Duodenal mucosa (tissue), 2 donors: ENCODE results near the gene ITPRIPL1.

Experiments used
- H3K27ac ChIP-seq: one replicate; pipeline ENCODE4 v1.7.0; 2013; ENCODE audit warnings: low read depth, low read length
- H3K27me3 ChIP-seq, 2 donors: one replicate each; pipeline ENCODE4 v1.7.0; 2013; ENCODE audit warnings: low read length in 2 of 2, control low read depth in 1 of 2; ENCODE audit not compliant: insufficient read depth in 2 of 2, control insufficient read depth in 1 of 2
- H3K36me3 ChIP-seq, 2 donors: one replicate each; pipeline ENCODE4 v1.7.0; 2013; ENCODE audit warnings: low read length in 2 of 2, control low read depth in 1 of 2; ENCODE audit not compliant: insufficient read depth in 2 of 2, control insufficient read depth in 1 of 2
- H3K4me1 ChIP-seq, 2 donors: one replicate each; pipeline ENCODE4 v1.7.0; 2013; ENCODE audit warnings: low read length in 2 of 2, control low read depth in 1 of 2; ENCODE audit not compliant: insufficient read depth in 2 of 2, control insufficient read depth in 1 of 2
- H3K4me3 ChIP-seq, 2 donors: one replicate each; pipeline ENCODE4 v1.7.0; 2013; ENCODE audit warnings: low read length in 2 of 2, low read depth in 1 of 2
- H3K9ac ChIP-seq, 2 donors: one replicate each; pipeline ENCODE4 v1.7.0; 2013; ENCODE audit warnings: low read length in 2 of 2, low read depth in 1 of 2
- H3K9me3 ChIP-seq, 2 donors: one replicate each; pipeline ENCODE4 v1.7.0; 2013; ENCODE audit warnings: low read length in 2 of 2, control low read depth in 1 of 2; ENCODE audit not compliant: control insufficient read depth in 1 of 2

The ITPRIPL1 gene

GRCh38 chr2:96320728-96321622 lies 4.1 kb upstream of the ITPRIPL1 start:
- Histone ChIP-seq H3K9me3 (no peaks in the 10 kb centered on the region), H3K36me3 (no peaks in the 10 kb centered on the region), H3K27ac (no peak overlapping the region), H3K27me3 (peaks cover 28 to 30% of the 10 kb centered on the region in 2 donors), H3K9ac (peak overlapping the region; percentile 46 to 72), H3K4me1 (peaks cover 13 to 22% of the 10 kb centered on the region in 2 donors), H3K4me3 (peak overlapping the region; percentile 55 to 82)

DNA sequence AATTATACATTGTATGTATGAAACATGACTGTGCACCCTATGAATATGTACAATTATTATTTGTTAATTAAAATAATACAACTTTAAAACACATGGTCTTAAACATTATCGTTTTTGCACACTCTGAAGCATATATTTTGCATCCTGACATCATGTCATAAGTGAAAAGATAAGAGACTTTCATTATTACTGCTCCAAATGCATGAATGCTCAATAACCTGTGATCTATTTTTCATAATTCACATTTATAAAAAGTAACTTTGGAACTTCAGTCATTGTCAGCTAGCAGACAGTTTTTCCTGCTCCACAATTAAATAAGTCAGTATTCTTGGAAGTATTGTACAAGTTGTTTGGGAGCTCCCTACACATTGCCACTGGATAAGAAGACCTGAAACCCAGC lies 1.3 kb upstream of the ITPRIPL1 start:
- no peaks in the 10 kb centered on the region for H3K36me3 ChIP-seq
- no peak overlapping the region for H3K27ac ChIP-seq
- H3K27me3 ChIP-seq, result peaks cover 30 to 31% of the 10 kb centered on the region in 2 donors
- no peak overlapping the region for H3K4me3 ChIP-seq
- H3K9me3 ChIP-seq, result no peaks in the 10 kb centered on the region
- no peak overlapping the region for H3K9ac ChIP-seq
- H3K4me1 ChIP-seq, result peaks cover 15 to 22% of the 10 kb centered on the region in 2 donors

DNA sequence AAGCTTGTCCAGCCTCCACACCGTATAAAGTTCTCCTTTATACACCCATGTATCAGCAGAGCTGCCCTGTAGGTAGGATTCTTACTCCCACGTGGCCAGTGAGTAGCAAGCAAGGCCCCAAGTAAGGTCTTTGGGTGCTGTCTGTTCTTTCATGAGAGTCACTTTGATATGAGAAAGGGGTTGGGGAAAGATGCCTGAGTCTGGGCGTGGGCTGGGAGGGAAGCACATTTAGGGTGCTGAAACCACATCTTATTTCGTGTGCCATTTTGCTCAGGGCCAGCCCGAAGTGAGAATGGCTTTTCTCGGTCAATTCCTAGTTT lies 436 bp upstream of the ITPRIPL1 start:
- Histone ChIP-seq H3K9ac (peak overlapping the region in 1 of 2 donors; percentile 70), H3K36me3 (no peaks in the 10 kb centered on the region), H3K27me3 (peaks cover 30 to 31% of the 10 kb centered on the region in 2 donors), H3K27ac (no peak overlapping the region), H3K4me1 (peaks cover 15 to 22% of the 10 kb centered on the region in 2 donors), H3K4me3 (peak overlapping the region; percentile 68 to 73), H3K9me3 (no peaks in the 10 kb centered on the region)

DNA sequence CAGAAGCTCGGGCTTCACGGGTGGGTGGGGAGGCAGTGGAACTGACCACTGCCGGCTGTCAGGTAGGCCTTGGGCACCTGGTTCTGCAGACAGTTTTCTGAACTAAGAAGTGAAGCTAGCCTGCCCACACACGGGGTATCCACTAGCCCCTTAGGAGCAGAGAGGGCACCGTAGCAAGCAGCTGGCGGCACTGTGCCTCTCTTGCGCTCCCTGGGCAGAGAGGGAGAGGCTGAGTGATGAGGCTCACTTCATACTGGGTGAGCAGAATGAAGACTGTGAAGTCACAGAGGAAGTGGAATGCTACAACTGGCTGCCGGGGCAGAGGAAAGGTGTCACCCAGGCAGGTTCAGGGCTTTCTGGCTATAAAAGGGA lies 753 bp downstream of the ITPRIPL1 start:
- no peaks in the 10 kb centered on the region for H3K36me3 ChIP-seq
- no peaks in the 10 kb centered on the region for H3K9me3 ChIP-seq
- H3K4me3 ChIP-seq, result peak overlapping the region; percentile 68 to 73
- peaks cover 15 to 22% of the 10 kb centered on the region in 2 donors for H3K4me1 ChIP-seq
- H3K27me3 ChIP-seq, result peaks cover 21 to 27% of the 10 kb centered on the region in 2 donors
- H3K9ac ChIP-seq, result peak overlapping the region; percentile 62 to 70
- H3K27ac ChIP-seq, result no peak overlapping the region

DNA sequence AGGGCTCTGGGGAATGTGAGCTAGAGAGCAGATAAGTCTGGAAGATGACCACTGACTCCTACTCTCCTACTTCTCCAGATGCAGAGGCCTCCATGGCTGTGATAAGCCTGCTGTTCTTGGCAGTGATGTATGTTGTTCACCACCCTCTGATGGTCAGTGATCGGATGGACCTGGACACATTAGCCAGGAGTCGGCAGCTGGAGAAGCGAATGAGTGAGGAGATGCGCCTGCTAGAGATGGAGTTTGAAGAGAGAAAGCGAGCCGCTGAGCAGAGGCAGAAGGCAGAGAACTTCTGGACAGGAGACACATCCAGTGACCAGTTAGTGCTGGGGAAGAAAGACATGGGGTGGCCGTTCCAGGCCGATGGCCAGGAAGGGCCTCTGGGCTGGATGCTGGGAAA lies 1.4 kb downstream of the ITPRIPL1 start:
- H3K36me3 ChIP-seq, result no peaks in the 10 kb centered on the region
- H3K9me3 ChIP-seq, result no peaks in the 10 kb centered on the region
- H3K27me3 ChIP-seq, result peaks cover 20 to 21% of the 10 kb centered on the region in 2 donors
- H3K9ac ChIP-seq, result peak overlapping the region in 1 of 2 donors; percentile 70
- no peak overlapping the region for H3K27ac ChIP-seq
- H3K4me1 ChIP-seq, result peaks cover 15 to 16% of the 10 kb centered on the region in 2 donors
- H3K4me3 ChIP-seq, result no peak overlapping the region

- Histone ChIP-seq H3K27me3 (peaks cover 16 to 20% of the 10 kb centered on the region in 2 donors), H3K4me3 (no peak overlapping the region), H3K9me3 (no peaks in the 10 kb centered on the region), H3K4me1 (peaks cover 10 to 13% of the 10 kb centered on the region in 2 donors), H3K27ac (no peak overlapping the region), H3K36me3 (no peaks in the 10 kb centered on the region), H3K9ac (no peak overlapping the region)
These were observed 2.1 kb downstream of the ITPRIPL1 start for GRCh38 chr2:96326990-96327820.

DNA sequence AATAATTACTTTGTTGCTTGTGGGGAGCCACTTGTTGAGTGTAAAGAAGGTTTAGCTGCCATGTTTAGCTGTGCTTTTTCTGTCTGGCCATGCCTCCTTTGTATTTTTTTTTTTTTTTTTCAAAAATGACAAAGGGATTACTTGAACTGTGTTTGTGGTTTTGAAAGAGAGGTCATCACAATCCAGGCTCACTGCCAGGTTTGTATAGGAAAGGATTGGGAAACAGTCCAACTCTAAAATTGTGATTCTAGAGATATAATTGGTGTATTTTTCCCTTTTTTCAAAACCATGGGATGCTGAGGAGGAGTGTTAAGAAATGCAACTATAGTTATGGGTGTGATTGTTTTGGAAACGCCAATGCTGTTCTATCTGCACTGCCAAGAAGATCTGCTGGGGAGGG lies 4.3 kb downstream of the ITPRIPL1 start:
- Histone ChIP-seq H3K4me3 (no peak overlapping the region), H3K27me3 (peaks cover 14 to 16% of the 10 kb centered on the region in 2 donors), H3K9ac (no peak overlapping the region), H3K36me3 (no peaks in the 10 kb centered on the region), H3K27ac (no peak overlapping the region), H3K9me3 (no peaks in the 10 kb centered on the region), H3K4me1 (peaks cover 10 to 13% of the 10 kb centered on the region in 2 donors)

GRCh38 chr2:96329874-96330273 lies 4.8 kb downstream of the ITPRIPL1 start:
- no peak overlapping the region for H3K27ac ChIP-seq

DNA sequence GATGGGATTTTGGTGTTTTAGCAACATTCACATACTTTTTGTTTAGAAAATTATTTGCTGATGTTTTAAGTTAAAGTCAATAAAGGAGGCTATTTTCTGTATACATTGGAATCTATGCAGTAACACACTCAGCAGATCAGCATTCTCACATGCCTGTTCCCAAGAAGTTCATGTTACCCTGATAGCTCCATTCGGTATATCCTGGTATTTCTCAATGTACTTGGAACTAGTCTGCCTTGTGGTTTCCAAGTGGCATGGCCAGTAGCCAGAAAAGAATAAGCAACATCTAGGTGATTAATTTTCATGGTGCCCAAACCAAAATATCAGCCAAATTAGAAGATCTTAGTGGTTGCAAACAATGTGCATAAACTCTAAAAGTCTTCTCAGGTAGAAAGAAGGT lies 5.3 kb downstream of the ITPRIPL1 start:
- no peaks in the 10 kb centered on the region for H3K9me3 ChIP-seq
- no peaks in the 10 kb centered on the region for H3K36me3 ChIP-seq
- peaks cover 11 to 13% of the 10 kb centered on the region in 2 donors for H3K4me1 ChIP-seq
- no peak overlapping the region for H3K9ac ChIP-seq
- H3K27me3 ChIP-seq, result peaks cover 6 to 9% of the 10 kb centered on the region in 2 donors
- H3K4me3 ChIP-seq, result no peak overlapping the region
- no peak overlapping the region for H3K27ac ChIP-seq

More at GRCh38 chr2:96329874-96330273, 4.8 kb downstream of the ITPRIPL1 start:
- Histone ChIP-seq H3K4me1 (peaks cover 12 to 13% of the 10 kb centered on the region in 2 donors), H3K4me3 (no peak overlapping the region), H3K36me3 (no peaks in the 10 kb centered on the region), H3K9ac (no peak overlapping the region), H3K27me3 (peaks cover 10 to 13% of the 10 kb centered on the region in 2 donors), H3K9me3 (no peaks in the 10 kb centered on the region)

DNA sequence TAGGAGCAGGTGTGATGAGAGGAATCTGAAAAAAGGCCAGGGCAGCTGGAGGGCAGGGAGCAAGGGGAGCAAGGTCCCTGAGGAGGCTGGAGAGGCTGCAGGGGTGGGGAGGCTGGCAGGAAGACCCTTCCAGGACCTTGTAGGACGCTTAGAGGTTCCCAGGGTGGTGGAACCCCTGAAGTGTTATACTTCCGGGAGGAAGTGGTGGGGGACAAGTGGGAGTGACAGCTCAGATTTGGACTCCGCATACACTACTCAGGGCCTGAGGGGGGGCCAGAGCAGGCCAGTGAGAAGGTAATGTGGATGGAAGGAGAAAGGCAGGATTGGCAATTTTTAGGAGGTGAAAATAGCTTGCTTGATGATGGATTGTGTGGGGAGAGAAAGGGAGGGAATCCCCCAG lies 8.6 kb downstream of the ITPRIPL1 start:
- Histone ChIP-seq H3K27ac (no peak overlapping the region), H3K4me1 (peaks cover 15 to 17% of the 10 kb centered on the region in 2 donors), H3K36me3 (no peaks in the 10 kb centered on the region), H3K27me3 (no peaks in the 10 kb centered on the region), H3K4me3 (no peak overlapping the region), H3K9me3 (no peaks in the 10 kb centered on the region), H3K9ac (no peak overlapping the region)
